Thyroid gland (tissue), 4 donors: ENCODE results near the gene LDAH. TPM values are rescaled to one million over a fixed set of nuclear protein-coding genes. Genes with fewer than 3 reads are reported as not detected.
"Not testable (repeated sequence)": the region's sequence is repeated elsewhere in the genome, so short reads cannot be mapped to it uniquely, and the experiment has no call there.

Experiments used
- DNase-seq, 2 donors: peaks; one replicate each; pipeline ENCODE4 v3.0.0-alpha.2; 2019
- H3K27ac ChIP-seq, 3 donors: fragments of 200-600 bp; sonication (generic); 1 replicate in 2 of 3; 2 replicates in 1 of 3; pipeline ENCODE4 v1.5.1; 2016 to 2019; ENCODE audit warnings: mild to moderate bottlenecking in 1 of 3, moderate library complexity in 1 of 3
- H3K27me3 ChIP-seq: fragments of 200-600 bp; sonication (generic); one replicate; pipeline ENCODE4 v1.5.1; 2019
- H3K36me3 ChIP-seq, 2 donors: fragments of 200-600 bp; sonication (generic); one replicate each; pipeline ENCODE4 v1.5.1; 2016 to 2019
- H3K4me1 ChIP-seq, 2 donors: fragments of 200-600 bp; sonication (generic); one replicate each; pipeline ENCODE4 v1.5.1; 2017 to 2019
- H3K4me3 ChIP-seq, 3 donors: fragments of 200-600 bp; sonication (generic); replicated peaks in 1 of 3; 1 replicate in 2 of 3; 2 replicates in 1 of 3; pipeline ENCODE4 v1.5.1; 2016; ENCODE audit warnings: mild to moderate bottlenecking in 1 of 3
- H3K9me3 ChIP-seq: fragments of 200-600 bp; sonication (generic); one replicate; pipeline ENCODE4 v1.5.1; 2017
- POLR2A ChIP-seq, 2 donors: fragments of 450-650 bp; IDR thresholded peaks; one replicate each; pipeline ENCODE4 v1.6.1; 2017; ENCODE audit warnings: antibody characterized with exemption in 2 of 2, mild to moderate bottlenecking in 2 of 2, moderate library complexity in 1 of 2
- WGBS, 2 donors: methylation state at CpG; one replicate each; pipeline ENCODE4 v1.1.5; 2017; 5-methylcytosine and 5-hydroxymethylcytosine counted together
- intact Hi-C: fragments of 100-400 bp; cut with DNase I; formaldehyde crosslinking; loops from one replicate; pipeline ENCODE4 v1.15.1; 2023
- total RNA-seq, 4 donors: library from RNA; depleted of rRNA; stranded (reverse); fragments of >200 nt; gene quantifications; one replicate each; pipeline ENCODE4 v1.2.3, GENCODE V29; 2016
- TF ChIP-seq, protein P1 (sequence below), 6 experiments: fragments of 200-600 bp in 3 of 6; fragments of 450-650 bp in 3 of 6; sonication (generic) in 3 of 6; IDR thresholded peaks; one replicate each; pipeline ENCODE4 v1.5.1; 2016 to 2019; ENCODE audit warnings: antibody characterized with exemption in 6 of 6, mild to moderate bottlenecking in 2 of 6, inconsistent platforms in 1 of 6, moderate library complexity in 1 of 6

Gene LDAH
- total RNA-seq, 4 donors from 2014 or later: 11.6 to 17.2 (median 16.2) TPM

DNA sequence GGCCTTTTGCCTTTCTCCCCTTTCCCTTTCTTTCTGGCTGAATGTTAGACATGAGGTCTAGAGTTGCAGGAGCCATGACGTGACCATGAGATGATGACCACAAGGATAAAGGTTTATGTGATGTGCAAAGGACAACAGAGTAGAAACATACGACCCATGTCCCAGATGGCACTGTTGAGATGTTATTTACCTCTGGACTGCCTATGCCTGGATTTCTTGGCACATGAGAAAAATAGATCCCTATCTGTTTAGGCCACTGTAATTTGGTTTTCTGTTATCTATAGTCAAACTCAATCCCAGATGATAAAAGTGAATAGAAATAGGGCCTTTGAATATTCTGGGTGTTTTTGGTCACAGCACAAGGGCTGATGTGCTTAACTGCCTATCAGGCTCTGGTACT lies 97.1 kb downstream of the LDAH start:
- Histone ChIP-seq H3K4me1 (no peaks in the 10 kb centered on the region), H3K36me3 (no peaks in the 10 kb centered on the region), H3K27ac (no peak overlapping the region), H3K9me3 (no peaks in the 10 kb centered on the region), H3K27me3 (no peaks in the 10 kb centered on the region), H3K4me3 (no peak overlapping the region)
- DNase-seq: no peak
- TF ChIP-seq, protein P1, sequence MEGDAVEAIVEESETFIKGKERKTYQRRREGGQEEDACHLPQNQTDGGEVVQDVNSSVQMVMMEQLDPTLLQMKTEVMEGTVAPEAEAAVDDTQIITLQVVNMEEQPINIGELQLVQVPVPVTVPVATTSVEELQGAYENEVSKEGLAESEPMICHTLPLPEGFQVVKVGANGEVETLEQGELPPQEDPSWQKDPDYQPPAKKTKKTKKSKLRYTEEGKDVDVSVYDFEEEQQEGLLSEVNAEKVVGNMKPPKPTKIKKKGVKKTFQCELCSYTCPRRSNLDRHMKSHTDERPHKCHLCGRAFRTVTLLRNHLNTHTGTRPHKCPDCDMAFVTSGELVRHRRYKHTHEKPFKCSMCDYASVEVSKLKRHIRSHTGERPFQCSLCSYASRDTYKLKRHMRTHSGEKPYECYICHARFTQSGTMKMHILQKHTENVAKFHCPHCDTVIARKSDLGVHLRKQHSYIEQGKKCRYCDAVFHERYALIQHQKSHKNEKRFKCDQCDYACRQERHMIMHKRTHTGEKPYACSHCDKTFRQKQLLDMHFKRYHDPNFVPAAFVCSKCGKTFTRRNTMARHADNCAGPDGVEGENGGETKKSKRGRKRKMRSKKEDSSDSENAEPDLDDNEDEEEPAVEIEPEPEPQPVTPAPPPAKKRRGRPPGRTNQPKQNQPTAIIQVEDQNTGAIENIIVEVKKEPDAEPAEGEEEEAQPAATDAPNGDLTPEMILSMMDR (IDR thresholded peaks at IDR 0.05): no peak
- TF ChIP-seq POLR2A (IDR thresholded peaks at IDR 0.05): no peak
- 96 to 98% methylated on average over 2 of the region's 2 CpGs for WGBS, 2 donors
- intact Hi-C loops: no loop called here

DNA sequence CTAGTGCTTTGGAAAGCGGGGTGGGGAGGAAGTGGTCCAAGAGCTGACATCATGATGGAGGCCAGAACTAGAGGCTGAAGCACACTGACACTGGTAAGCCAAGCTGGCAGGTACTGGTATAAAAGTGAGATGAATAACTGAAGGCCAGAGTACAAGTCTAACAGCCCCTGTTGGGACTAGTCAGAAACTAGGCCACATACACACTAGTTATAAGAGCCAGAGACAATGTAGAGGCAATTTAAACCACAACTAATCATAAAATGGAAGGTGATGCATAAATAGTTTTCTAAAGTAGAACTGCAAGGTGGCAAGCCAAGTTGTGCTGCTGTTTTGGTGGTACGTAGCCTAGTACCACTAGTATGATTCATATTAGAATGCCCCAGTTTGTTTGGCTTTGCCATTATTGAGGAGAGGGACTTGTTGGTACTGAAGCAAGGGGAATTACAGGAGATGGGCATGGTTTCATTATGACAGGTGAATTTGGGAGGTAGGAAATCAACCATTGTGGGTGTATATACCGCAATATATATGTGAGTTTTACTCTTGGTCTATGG lies 98.3 kb downstream of the LDAH start:
- Histone ChIP-seq H3K9me3 (no peaks in the 10 kb centered on the region), H3K4me1 (no peaks in the 10 kb centered on the region), H3K36me3 (no peaks in the 10 kb centered on the region), H3K27me3 (no peaks in the 10 kb centered on the region), H3K27ac (no peak overlapping the region), H3K4me3 (no peak overlapping the region)
- intact Hi-C loops: no loop called here
- no peak for TF ChIP-seq POLR2A (IDR thresholded peaks at IDR 0.05)
- TF ChIP-seq, protein P1 (IDR thresholded peaks at IDR 0.05): no peak
- no peak for DNase-seq
- 96 to 97% methylated on average over 3 of the region's 3 CpGs for WGBS, 2 donors

DNA sequence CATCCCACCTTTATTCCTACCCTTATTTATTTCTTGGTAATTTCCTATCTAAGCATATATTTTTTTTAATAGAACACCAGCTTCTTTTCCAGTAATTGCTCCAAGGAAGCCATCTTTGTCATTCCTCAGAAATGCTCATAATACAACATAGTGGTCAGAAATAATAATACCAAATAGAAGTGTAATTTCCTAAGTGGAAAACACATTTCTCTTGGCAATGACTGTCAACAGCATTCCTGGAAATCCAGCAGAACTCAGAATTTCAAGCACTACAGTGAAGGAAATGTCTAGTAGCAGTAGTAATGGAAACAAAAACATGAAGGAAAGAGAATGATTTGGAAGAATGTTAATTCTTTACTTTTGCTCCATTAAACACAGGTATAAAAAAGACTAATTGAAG lies 99.4 kb downstream of the LDAH start:
- no peaks in the 10 kb centered on the region for H3K27me3 ChIP-seq
- intact Hi-C loops: no loop called here
- no peaks in the 10 kb centered on the region for H3K9me3 ChIP-seq
- no peaks in the 10 kb centered on the region for H3K36me3 ChIP-seq
- TF ChIP-seq POLR2A (IDR thresholded peaks at IDR 0.05): no peak
- TF ChIP-seq, protein P1 (IDR thresholded peaks at IDR 0.05): no peak
- no peak for DNase-seq
- no peaks in the 10 kb centered on the region for H3K4me1 ChIP-seq
- H3K27ac ChIP-seq: no peak overlapping the region
- no peak overlapping the region for H3K4me3 ChIP-seq

DNA sequence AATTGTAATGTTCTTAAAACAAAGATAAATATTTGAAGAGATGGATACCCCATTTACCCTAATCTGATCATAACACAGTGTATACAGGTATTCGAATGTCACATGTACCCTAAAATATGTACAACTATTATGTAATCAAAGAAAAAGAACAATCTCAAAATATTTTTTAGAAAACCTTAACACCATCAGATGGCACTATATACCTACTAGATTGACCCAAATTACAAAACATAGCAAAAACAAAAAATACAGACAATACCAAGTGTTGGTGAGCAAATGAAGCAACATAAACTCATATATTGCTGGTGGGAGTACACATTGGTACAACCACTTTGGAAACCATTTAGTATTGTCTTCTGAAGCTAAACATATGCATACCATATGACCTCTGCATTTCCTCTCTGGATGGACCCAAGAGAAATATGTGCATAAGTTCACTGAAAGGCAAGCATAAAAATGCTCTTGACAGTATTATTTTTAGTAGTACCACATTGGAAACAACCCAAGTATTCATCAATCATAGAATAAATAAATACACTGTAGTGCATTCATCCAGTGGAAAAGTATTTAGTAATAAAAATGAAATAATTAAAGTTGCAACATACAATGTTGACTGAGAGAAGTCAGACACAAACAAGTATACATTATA lies 100.2 kb downstream of the LDAH start:
- TF ChIP-seq, protein P1 (IDR thresholded peaks at IDR 0.05): no peak
- TF ChIP-seq POLR2A (IDR thresholded peaks at IDR 0.05): no peak
- no peaks in the 10 kb centered on the region for H3K27me3 ChIP-seq
- no peaks in the 10 kb centered on the region for H3K9me3 ChIP-seq
- no peaks in the 10 kb centered on the region for H3K36me3 ChIP-seq
- H3K4me3 ChIP-seq: no peak overlapping the region
- DNase-seq: no peak
- WGBS, 2 donors: 92 to 93% methylated on average over 1 of the region's 1 CpG
- intact Hi-C loops: no loop called here
- H3K27ac ChIP-seq: no peak overlapping the region
- H3K4me1 ChIP-seq: no peaks in the 10 kb centered on the region

DNA sequence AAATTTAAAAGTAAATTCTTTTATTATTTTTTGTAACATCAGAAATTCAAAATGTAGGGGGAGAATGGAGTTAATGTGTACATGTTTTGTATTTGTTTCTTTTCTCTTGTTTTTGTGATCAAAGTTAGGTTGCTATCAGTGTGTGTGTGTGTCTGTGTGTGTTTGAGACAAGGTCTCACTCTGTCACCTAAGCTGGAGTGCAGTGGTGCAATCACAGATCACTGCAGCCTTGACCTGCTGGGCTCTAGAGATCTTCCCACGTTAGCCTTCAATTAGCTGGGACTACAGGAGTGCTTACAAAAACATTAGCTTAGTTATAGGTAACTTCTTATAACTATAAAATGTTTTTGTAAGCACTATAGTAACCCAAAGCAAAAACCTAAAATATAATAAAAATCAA lies 105.3 kb downstream of the LDAH start:
- intact Hi-C loops: no loop called here
- Histone ChIP-seq H3K4me3 (no peak overlapping the region), H3K4me1 (no peaks in the 10 kb centered on the region), H3K36me3 (no peaks in the 10 kb centered on the region), H3K27ac (no peak overlapping the region), H3K27me3 (no peaks in the 10 kb centered on the region), H3K9me3 (no peaks in the 10 kb centered on the region)
- DNase-seq: no peak
- WGBS, 2 donors: 73 to 78% methylated on average over 1 of the region's 1 CpG
- TF ChIP-seq POLR2A (IDR thresholded peaks at IDR 0.05): no peak
- TF ChIP-seq, protein P1 (IDR thresholded peaks at IDR 0.05): no peak

DNA sequence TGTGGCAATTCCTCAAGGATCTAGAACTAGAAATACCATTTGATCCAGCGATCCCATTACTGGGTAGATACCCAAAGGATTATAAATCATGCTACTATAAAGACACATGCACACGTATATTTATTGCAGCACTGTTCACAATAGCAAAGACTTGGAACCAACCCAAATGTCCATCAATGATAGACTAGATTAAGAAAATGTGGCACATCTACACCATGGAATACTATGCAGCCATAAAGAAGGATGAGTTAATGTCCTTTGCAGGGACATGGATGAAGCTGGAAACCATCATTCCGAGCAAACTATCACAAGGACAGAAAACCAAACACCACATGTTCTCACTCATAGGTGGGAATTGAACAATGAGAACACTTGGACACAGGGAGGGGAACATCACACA lies 106.7 kb downstream of the LDAH start:
- H3K27me3 ChIP-seq, H3K4me3 ChIP-seq, H3K9me3 ChIP-seq, H3K36me3 ChIP-seq, DNase-seq, H3K27ac ChIP-seq, H3K4me1 ChIP-seq, intact Hi-C loops: not testable (repeated sequence)
- WGBS, 2 donors: 96 to 98% methylated on average over 3 of the region's 3 CpGs

DNA sequence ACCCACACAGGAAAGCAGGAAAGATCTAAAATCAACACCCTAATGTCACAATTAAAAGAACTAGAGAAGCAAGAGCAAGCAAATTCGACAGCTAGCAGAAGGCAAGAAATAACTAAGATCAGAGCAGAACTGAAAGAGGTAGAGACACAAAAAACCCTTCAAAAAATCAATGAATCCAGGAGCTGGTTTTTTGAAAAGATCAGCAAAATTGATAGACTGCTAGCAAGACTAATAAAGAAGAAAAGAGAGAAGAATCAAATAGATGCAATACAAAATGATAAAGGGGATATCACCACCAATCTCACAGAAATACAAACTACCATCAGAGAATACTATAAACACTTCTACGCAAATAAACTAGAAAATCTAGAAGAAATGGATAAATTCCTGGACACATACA lies 108.5 kb downstream of the LDAH start:
- H3K27ac ChIP-seq, DNase-seq, H3K4me3 ChIP-seq, H3K27me3 ChIP-seq, H3K9me3 ChIP-seq, H3K4me1 ChIP-seq, intact Hi-C loops, H3K36me3 ChIP-seq: not testable (repeated sequence)
- WGBS, 2 donors: 91 to 93% methylated on average over 2 of the region's 2 CpGs

DNA sequence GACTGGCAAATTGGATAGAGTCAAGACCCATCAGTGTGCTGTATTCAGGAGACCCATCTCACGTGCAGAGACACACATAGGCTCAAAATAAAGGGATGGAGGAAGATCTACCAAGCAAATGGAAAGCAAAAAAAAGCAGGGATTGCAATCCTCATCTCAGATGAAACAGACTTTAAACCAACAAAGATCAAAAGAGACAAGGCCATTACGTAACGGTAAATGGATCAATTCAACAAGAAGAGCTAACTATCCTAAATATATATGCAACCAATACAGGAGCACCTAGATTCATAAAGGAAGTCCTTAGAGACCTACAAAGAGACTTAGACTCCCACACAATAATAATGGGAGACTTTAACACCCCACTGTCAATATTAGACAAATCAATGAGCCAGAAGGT lies 109.3 kb downstream of the LDAH start:
- intact Hi-C loops, H3K4me3 ChIP-seq, H3K36me3 ChIP-seq, H3K27me3 ChIP-seq, DNase-seq, H3K27ac ChIP-seq, H3K9me3 ChIP-seq, H3K4me1 ChIP-seq: not testable (repeated sequence)
- WGBS, 2 donors: 96 to 98% methylated on average over 3 of the region's 3 CpGs
